OCI-LY3 (cell line): ENCODE results near the gene PLIN4.

Source experiments
- EZH2phosphoT487 ChIP-seq: fragments of 200-600 bp; shearing (Covaris generic); IDR thresholded peaks from 2 replicates; pipeline ENCODE4 v1.6.1; 2018; ENCODE audit warnings: antibody characterized with exemption, mixed run types, low read depth
- TF ChIP-seq, protein P1 (sequence below): fragments of 200-600, 300-600 bp; sonication (generic); IDR thresholded peaks from 2 replicates; pipeline ENCODE4 v1.5.1; 2014; ENCODE audit warnings: antibody characterized with exemption, low read length, low read depth

DNA sequence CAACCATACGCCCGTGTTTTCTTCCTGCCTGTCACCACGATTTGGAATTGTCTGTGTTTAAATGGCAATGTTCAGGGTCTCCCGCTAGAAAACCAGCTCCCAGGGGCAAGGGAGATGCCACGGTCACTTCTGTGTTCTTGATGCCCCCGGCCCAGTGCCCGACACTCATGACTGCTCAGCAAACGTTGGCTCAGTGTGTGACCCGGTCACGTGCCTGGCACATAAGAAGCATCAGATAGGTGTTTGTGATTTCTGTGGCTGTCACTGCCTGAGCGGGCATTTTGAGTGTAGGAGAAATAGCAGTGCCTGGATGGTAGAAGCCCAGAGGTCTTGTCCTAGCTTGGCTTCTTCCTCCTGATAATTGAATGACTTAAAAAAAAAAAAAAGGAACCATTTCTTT, 30.7 kb downstream of the PLIN4 start:
- TF ChIP-seq, protein P1, sequence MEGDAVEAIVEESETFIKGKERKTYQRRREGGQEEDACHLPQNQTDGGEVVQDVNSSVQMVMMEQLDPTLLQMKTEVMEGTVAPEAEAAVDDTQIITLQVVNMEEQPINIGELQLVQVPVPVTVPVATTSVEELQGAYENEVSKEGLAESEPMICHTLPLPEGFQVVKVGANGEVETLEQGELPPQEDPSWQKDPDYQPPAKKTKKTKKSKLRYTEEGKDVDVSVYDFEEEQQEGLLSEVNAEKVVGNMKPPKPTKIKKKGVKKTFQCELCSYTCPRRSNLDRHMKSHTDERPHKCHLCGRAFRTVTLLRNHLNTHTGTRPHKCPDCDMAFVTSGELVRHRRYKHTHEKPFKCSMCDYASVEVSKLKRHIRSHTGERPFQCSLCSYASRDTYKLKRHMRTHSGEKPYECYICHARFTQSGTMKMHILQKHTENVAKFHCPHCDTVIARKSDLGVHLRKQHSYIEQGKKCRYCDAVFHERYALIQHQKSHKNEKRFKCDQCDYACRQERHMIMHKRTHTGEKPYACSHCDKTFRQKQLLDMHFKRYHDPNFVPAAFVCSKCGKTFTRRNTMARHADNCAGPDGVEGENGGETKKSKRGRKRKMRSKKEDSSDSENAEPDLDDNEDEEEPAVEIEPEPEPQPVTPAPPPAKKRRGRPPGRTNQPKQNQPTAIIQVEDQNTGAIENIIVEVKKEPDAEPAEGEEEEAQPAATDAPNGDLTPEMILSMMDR = no peak
- no peak for TF ChIP-seq EZH2phosphoT487
